Endothelial cell of coronary artery (primary cell): ENCODE measurements around the gene CNOT6. TPM values are rescaled to one million over a fixed set of nuclear protein-coding genes. Genes with fewer than 3 reads are reported as not detected.

Experiments
- total RNA-seq: library from RNA; depleted of rRNA; stranded (reverse); fragments of >200 nt; gene quantifications from 2 replicates; pipeline ENCODE4 v1.2.3, GENCODE V29; 2014

CNOT6 gene
- total RNA-seq = 14.5 and 15.8 TPM in 2 replicates

GRCh38 chr5:180494060-180494509 lies at the start of gene CNOT6:
CNOT6 (plus strand) TSS chr5:180494379; CDS start chr5:180529277, 34,898 bp downstream.

GRCh38 chr5:180591311-180591887 lies 97.2 kb downstream of the CNOT6 start, which contains the start of gene SCGB3A1:
SCGB3A1 (minus strand) TSS chr5:180591499; CDS start chr5:180591462, 37 bp downstream.

Other genes starting within 250 kb of the CNOT6 start
- 19.8 and 26.5 TPM in 2 replicates for gene MAPK9, start 202.3 kb upstream of the CNOT6 start, total RNA-seq
- 6.2 and 24.8 TPM in 2 replicates for gene GFPT2, start 141.0 kb upstream of the CNOT6 start, total RNA-seq
- gene SCGB3A1, start 97.1 kb downstream of the CNOT6 start, total RNA-seq = not detected in 2 replicates
- gene FLT4, start 155.2 kb downstream of the CNOT6 start, total RNA-seq = 5.5 and 10.6 TPM in 2 replicates
- not detected in 2 replicates for gene OR2Y1, start 245.7 kb downstream of the CNOT6 start, total RNA-seq